Activated CD8-positive, alpha-beta memory T cell treated with anti-CD3 and anti-CD28 coated beads for 48 hours (primary cell): ENCODE data around the gene NFKBIB.
"Not testable (repeated sequence)": the region's sequence is repeated elsewhere in the genome, so short reads cannot be mapped to it uniquely, and the experiment has no call there.

Experiments
- DNase-seq, 3 experiments: peaks; one replicate each; pipeline ENCODE4 v3.0.0-alpha.2; 2020; ENCODE audit warnings: low read depth in 2 of 3, low spot score in 2 of 3

NFKBIB gene

GRCh38 chr19:38873400-38873799 lies 26.4 kb upstream of the NFKBIB start:
- DNase-seq = not testable (repeated sequence)

- DNase-seq = no peak
These were observed 23.9 kb upstream of the NFKBIB start for GRCh38 chr19:38875656-38876395.

DNA sequence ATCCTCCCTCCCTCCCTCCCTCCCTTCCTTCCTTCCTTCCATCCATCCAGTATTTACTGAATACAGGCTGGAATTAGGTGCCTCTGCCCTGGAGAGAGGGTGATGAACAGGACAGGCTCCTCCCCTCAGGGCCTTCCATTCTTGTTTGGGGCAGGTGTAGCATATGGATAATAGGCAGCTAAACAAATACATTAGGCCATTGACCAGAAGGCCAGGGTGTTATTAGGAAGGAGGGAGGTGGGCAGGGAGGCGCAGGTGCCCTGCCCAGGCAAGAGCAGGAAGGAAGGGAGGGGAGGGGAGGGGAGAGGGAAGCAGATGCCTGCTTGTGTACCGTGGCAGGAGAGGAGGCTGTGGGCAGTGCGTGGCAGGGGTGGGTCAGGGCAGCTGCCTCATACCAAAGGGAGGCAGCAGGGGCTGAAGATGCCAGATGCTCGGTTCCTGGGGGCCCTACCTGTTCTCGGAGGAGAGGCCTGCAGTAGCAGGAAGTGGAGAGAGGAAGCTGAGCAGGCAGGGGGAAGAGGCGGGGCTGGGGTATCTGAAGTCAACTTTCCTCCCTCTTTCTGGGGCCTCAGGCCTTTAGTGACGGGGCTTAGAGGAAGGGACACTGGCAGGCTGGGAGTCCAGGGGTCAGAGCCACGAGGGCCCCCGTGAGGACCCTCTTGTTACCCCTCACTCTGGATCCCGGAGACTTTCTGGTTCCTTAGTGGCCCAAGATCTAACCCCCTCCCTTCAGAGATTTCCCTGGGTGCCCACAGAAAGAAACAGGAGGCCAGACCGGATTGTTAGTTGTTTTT lies 21.8 kb upstream of the NFKBIB start, which contains the start of gene RINL:
TSS of gene RINL (minus strand) at position 495 of the 794 bp plus-strand sequence. CDS start 1,533 bp downstream, outside the sequence.
- DNase-seq = no peak

DNA sequence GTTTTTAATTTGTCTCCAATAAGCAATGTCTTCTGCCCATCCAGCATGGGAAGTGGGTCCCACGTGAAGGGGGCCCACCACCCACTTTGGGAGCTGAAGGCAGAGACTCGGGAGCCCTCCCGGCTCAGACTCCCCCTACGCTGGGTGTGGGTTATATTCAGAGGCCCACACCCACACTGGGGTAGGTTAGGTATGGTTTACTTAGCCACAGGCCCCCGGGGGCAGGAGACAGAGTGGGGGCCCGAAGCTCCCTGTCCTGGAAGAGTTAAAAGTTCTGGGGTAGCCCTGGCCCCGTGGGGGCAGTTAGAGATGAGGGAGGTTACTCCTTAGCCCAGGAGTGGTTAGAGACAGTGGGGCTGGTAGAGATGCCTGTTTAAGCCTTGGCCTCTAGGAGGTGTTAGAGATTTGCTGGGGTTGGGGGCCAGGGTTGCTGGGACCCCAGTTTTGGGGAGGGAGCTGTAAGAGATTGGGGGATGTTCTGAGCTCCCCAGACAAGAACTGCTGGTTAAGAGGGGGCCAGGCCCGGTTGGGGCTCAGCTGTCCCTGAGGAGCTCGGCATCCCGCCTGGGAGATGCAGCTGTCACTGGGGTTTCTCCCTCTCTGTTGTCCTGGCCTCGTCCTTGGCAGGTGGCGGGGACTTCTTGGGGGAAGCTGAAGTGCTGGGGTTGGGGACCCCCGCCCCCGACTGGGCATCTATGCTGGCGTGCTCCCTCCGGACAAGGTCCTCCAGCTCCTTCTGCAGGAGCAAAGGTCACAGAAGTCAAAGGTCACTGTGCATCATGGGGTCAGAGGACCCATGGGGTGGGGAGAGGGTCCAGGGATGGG lies 21.0 kb upstream of the NFKBIB start:
- no peak for DNase-seq

GRCh38 chr19:38879400-38879751 lies 20.4 kb upstream of the NFKBIB start:
- DNase-seq = no peak

GRCh38 chr19:38880076-38880881 lies 19.5 kb upstream of the NFKBIB start:
- DNase-seq = no peak

DNA sequence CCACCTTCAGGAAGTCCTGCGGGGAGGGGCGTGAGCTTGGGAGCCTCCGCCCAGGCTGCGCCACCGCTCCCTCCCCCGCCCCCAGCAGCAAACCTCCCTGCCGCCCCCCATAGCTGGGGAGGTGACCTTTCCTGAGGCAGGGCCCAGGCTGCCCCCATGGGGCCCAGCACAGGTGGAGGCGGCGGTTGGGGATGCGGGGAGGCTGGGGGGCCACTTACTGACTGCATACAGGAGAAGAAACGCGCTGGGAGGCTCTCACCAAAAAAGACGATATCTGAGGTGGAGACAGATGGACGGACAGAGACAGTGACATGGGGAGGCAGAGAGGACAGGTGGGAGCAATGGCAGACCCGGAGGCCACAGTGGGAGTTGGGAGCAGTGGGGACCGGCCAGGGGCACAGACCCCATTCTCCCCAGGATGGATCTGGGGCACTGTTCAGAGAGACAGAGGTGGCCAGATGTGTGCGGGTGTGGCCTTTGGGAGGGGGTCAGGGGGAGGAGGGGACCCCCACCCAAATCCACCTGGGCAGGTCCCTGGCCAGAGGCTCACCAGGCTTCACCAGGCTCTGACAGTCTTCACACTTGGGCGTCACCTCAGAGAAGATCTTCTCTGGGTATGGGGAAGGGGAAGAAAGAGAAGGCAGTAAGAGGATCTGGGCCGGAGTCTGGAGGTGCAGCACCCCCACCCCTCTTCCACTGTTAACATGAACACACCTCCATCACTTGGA lies 18.7 kb upstream of the NFKBIB start:
- no peak for DNase-seq

- no peak for DNase-seq
These were observed 16.5 kb upstream of the NFKBIB start for GRCh38 chr19:38883286-38883685.

DNA sequence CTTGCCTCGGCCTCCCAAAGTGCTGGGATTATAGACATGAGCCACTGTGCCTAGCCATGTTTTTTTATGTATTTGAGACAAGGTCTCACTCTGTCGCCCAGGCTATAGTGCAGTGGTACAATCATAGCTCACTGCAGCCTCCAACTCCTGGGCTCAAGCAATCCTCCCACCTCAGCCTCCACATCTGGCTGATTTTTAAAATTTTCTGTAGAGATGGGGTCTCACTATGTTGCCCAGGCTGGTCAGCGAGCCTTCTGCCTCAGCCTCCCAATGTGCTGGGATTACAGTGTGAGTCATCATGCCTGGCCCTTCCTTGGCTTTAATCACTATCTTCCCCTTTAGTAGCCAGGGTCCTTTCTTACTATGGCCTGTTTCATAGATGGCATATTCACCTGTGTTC lies 15.1 kb upstream of the NFKBIB start:
- not testable (repeated sequence) for DNase-seq

DNA sequence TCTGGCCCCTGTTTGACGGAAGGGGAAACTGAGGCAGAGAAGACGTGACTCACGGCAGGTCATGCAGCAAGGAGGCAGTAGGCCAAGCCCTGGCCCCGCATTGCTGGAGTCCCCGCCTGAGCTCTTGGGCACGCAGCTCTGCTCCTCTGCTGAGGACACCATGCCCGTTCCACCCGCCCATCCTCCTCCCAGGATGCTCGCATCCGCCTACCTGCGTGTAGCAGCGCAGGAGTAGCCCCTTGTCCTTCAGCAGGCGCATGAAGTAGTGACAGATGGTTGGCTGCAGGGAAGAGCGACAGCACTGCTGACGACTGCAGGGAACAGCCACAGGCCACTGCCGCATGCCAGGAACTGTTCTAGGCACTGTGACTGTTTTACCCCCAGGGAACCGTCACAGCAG lies 10.9 kb upstream of the NFKBIB start:
- DNase-seq = no peak

DNA sequence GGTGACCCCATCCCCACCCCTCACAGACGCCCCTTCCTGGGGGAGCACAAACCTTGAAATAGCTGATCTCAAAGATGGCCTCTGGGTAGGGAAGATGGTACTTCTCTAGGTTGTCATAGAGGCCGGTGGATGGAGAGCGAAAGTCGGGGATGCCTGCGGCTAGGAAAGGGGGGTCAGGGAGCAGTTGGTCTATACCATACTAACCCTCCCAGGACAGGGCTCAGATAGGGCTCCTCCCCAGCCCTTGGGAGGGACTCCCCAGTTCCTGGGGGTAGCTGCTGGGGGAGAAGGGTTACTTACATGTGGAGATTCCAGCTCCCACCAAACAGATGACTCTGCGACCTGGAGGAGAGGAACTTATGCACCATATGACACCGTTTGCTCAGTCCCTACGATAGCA lies 10.0 kb upstream of the NFKBIB start:
- no peak for DNase-seq

- no peak for DNase-seq
These were observed 9.1 kb upstream of the NFKBIB start for GRCh38 chr19:38890686-38891085.

DNA sequence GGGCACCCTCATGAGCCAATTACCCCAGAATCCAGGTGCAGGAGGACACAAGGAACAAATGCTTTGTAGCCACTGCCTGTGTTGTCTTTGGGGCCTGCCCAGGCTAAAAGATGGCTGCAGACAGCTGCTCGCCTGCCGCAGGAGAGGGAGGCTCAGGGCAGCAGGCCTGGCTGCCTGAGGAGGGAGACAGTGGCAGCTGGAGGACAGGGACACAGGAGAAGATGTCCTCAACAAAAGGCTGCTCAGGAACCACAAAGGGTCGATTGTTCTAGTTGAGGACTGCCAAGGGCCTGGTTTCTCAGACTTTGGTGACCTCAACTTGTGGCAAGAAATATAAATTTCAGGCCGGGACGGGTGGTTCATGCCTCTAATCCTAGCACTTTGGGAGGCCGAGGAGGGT lies 8.0 kb upstream of the NFKBIB start:
- DNase-seq = no peak

GRCh38 chr19:38892841-38893240 lies 6.9 kb upstream of the NFKBIB start:
- DNase-seq = no peak

DNA sequence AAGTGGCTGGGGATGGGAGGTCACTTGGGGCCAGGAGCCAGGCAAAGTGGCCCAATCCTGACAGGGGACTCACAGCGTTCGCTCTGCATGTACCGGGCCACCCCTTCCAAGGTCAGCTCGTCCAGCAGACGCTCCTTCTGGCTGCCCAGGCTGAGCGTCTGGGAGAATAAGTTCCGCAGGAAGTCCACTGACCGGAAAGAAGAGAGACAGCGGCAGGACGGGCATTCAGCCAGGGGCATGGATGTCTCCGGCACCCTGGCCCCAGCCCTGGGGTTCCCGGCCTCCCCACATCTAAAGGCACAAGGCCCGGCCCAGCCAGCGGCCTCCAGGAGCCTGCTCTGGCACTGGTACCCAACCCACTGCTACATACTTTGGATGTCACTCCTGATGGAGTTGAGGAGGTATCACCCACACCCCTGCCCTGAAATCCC lies 6.4 kb upstream of the NFKBIB start:
- DNase-seq = no peak

GRCh38 chr19:38894968-38895367 lies 4.8 kb upstream of the NFKBIB start:
- DNase-seq = no peak

DNA sequence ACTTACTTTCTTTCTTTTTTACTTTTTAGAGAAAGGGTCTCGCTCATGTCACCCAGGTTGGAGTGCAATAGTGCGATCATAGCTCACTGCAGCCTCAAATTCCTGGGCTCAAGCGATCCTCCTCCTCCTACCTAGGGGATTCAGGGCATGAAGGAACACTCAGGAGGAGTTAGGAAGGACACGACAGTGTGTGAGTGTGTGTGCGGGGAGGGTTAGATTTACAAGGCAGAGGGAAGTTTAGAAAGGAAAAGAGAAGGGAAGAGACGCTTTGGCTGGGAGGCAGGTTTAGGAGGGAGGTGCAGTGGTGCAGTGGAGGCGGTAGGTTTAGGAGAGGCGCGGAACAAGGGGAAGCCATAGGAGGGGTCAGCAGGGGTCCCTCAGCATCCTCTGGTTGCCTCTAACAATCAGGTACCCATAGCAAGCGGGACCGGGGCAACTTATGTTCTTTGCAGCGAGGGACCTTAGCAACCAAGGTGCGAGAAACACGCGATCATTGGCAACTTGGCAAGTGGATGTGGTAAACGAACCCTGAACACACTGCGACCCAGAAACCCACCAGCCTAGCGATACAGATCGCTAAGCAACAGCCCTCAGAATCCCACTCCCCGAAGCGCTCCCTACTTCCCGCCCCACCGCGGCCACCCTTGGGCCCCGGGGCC lies 852 bp upstream of the NFKBIB start:
- no peak for DNase-seq

- no peak for DNase-seq
These were observed 447 bp downstream of the NFKBIB start for GRCh38 chr19:38900202-38900629.

DNA sequence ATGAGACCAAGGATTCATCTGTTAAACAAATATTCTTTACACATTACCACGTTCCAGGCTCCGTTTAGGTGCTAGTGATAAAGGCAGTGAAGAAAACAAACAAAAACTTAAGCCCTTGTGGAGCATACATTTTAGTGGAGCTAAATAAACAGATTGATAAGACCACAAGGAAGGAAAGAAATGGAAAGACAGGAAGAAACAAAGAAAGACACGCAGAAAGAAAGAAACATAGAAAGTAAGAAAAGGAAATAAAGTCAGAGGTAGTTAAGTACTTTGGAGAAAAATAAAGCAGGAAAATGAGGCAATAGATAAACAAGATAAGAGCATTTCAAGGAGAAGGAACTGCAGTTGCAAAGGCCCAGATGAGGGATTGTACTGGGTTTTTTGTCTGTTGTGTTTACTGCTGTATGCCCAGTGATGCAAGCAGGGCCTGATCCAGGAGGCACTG lies 998 bp downstream of the NFKBIB start:
- no peak for DNase-seq
